Kidney epithelial cell (primary cell): Measurements from ENCODE around the gene ANXA11. TPM values are rescaled to one million over a fixed set of nuclear protein-coding genes. Genes with fewer than 3 reads are reported as not detected.

Experiments used
- DNase-seq: peaks from one replicate; pipeline ENCODE4 v3.0.0-alpha.2; 2010; ENCODE audit warnings: low read depth
- H3K27me3 ChIP-seq: 2 replicates; pipeline ENCODE4 v1.6.0; 2011; ENCODE audit warnings: low read length; ENCODE audit not compliant: control insufficient read depth, insufficient read depth
- H3K36me3 ChIP-seq: 2 replicates; pipeline ENCODE4 v1.5.1; 2011; ENCODE audit warnings: low read length; ENCODE audit not compliant: control insufficient read depth, insufficient read depth
- H3K4me3 ChIP-seq: 2 replicates; pipeline ENCODE4 v1.5.1; 2011; ENCODE audit warnings: low read depth, mild to moderate bottlenecking, control low read depth, low read length
- total RNA-seq: library from RNA; depleted of rRNA; stranded (reverse); fragments of >200 nt; gene quantifications from 2 replicates; pipeline ENCODE4 v1.2.3, GENCODE V29; 2015
- TF ChIP-seq, protein P1 (sequence below): IDR thresholded peaks from 2 replicates; pipeline ENCODE4 v1.5.1; 2011; ENCODE audit warnings: mild to moderate bottlenecking, moderate library complexity, low read length, control low read depth, inconsistent platforms; ENCODE audit not compliant: insufficient read depth, poor library complexity, severe bottlenecking

Gene ANXA11
- total RNA-seq, 1 donor from 2014 or later, result 182 TPM

GRCh38 chr10:80170641-80171040 is 34.7 kb downstream of the ANXA11 start:
- no peak for DNase-seq
- TF ChIP-seq, protein P1, sequence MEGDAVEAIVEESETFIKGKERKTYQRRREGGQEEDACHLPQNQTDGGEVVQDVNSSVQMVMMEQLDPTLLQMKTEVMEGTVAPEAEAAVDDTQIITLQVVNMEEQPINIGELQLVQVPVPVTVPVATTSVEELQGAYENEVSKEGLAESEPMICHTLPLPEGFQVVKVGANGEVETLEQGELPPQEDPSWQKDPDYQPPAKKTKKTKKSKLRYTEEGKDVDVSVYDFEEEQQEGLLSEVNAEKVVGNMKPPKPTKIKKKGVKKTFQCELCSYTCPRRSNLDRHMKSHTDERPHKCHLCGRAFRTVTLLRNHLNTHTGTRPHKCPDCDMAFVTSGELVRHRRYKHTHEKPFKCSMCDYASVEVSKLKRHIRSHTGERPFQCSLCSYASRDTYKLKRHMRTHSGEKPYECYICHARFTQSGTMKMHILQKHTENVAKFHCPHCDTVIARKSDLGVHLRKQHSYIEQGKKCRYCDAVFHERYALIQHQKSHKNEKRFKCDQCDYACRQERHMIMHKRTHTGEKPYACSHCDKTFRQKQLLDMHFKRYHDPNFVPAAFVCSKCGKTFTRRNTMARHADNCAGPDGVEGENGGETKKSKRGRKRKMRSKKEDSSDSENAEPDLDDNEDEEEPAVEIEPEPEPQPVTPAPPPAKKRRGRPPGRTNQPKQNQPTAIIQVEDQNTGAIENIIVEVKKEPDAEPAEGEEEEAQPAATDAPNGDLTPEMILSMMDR, result no peak
- no peak overlapping the region for H3K4me3 ChIP-seq
- H3K36me3 ChIP-seq, result peaks cover 4% of the 10 kb centered on the region
- H3K27me3 ChIP-seq, result no peaks in the 10 kb centered on the region

GRCh38 chr10:80170026-80170425 is 35.3 kb downstream of the ANXA11 start:
- no peak for DNase-seq
- Histone ChIP-seq H3K36me3 (peaks cover 4% of the 10 kb centered on the region), H3K4me3 (no peak overlapping the region), H3K27me3 (no peaks in the 10 kb centered on the region)
- TF ChIP-seq, protein P1, result no peak

DNA sequence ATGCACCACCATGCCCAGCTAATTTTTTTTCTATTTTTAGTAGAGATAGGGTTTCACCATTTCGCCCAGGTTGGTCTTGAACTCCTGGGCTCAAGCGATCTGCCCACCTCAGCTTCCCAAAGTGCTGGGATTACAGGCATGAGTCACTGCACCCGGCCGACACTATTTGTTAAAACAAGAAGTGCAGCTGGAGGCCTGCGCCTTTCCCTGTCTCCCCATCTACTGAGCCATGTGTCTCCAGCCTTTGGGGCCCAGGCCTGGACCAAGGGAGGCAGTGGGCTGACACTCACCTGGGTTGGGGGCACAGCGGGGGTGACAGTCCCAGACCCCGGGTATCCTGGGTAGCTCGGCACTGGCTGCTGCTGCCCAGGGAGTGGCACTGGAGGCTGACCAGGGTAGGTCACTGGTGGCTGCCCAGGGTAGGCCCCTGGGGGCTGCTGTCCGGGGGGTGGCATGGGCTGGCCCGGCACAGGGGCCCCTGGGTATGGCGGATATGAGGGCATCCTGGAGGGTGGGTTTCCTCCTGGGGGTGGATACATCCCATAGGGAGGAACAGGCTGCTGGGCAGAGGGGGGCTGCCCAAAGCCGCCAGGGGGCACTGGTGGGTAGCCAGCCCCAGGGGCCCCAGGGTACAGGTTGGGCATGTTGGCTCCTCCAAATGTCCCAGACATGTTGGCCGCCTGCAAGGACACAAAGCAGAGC is 36.5 kb downstream of the ANXA11 start:
- no peak overlapping the region for H3K4me3 ChIP-seq
- TF ChIP-seq, protein P1, result no peak
- DNase-seq, result no peak
- H3K36me3 ChIP-seq, result peaks cover 4% of the 10 kb centered on the region
- H3K27me3 ChIP-seq, result no peaks in the 10 kb centered on the region

- peaks cover 1% of the 10 kb centered on the region for H3K36me3 ChIP-seq
- TF ChIP-seq, protein P1, result no peak
- H3K4me3 ChIP-seq, result no peak overlapping the region
- DNase-seq, result no peak
- H3K27me3 ChIP-seq, result no peaks in the 10 kb centered on the region
Measured at GRCh38 chr10:80168162-80168511, 37.2 kb downstream of the ANXA11 start.

DNA sequence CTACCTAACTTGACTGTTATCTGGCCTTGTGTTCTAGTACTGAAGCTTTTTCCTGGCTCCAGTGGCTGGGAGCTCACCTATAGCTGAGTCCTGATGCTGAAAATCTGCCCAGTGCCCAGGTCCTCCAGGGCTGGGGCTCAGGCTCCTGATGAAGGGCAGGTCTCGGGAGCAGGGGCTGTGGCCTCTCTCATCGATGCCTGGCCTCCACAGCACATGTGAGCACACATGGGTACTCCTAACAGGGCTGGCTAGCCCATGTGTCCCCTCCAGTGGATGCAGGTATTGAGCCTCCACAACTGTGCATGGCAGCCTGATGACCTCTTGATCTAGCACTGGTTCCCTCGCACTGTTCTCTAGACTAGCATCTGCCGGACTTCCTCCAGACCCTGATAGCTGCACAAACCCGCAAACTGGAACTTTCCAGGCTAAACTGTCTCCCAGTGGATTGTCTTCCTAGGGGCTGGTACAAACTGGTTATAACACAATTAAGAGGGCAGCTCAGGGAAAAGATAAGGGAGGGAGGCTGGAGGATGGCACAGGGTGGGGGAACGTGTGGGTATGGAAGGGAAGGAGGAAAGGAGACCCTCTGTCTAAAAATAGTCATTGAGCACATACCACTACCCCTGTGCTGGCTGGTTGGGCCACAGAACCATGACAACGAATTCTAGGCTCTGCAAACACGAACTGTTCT is 37.7 kb downstream of the ANXA11 start:
- Histone ChIP-seq H3K4me3 (no peak overlapping the region), H3K27me3 (no peaks in the 10 kb centered on the region), H3K36me3 (peaks cover 1% of the 10 kb centered on the region)
- DNase-seq, result no peak
- TF ChIP-seq, protein P1, result no peak
